GM18861 (cell line): ENCODE results near the gene FTCD.
"Not testable (repeated sequence)": the region's sequence is repeated elsewhere in the genome, so short reads cannot be mapped to it uniquely, and the experiment has no call there.

Source experiments
- ATAC-seq: cut with Tn5 transposase; IDR thresholded peaks from one replicate; pipeline ENCODE4 v1.9.1; 2021; ENCODE audit not compliant: unreplicated experiment

The FTCD gene

GRCh38 chr21:46171996-46172862 lies 16.9 kb upstream of the FTCD start:
- ATAC-seq: no peak

- no peak for ATAC-seq
These were observed 16.2 kb upstream of the FTCD start for GRCh38 chr21:46171585-46171984.

DNA sequence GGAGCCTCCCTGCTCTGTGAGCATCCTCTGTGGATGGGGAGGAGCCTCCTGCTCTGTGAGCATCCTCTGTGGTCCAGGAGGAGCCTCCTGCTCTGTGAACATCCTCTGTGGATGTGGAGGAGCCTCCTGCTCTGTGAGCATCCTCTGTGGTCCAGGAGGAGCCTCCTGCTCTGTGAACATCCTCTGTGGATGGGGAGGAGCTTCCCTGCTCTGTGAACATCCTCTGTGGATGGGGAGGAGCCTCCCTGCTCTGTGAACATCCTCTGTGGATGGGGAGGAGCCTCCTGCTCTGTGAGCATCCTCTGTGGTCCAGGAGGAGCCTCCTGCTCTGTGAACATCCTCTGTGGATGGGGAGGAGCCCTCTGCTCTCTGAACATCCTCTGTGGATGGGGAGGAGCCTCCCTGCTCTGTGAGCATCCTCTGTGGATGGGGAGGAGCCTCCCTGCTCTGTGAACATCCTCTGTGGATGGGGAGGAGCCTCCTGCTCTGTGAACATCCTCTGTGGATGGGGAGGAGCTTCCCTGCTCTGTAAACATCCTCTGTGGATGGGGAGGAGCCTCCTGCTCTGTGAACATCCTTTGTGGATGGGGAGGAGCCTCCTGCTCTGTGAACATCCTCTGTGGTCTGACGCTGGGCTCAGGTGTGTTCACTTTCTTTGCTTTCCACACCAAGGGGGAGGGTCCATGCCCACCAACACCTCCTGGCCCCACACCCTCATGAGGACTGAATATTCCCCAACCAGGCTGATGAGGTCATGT lies 15.2 kb upstream of the FTCD start:
- ATAC-seq: not testable (repeated sequence)

DNA sequence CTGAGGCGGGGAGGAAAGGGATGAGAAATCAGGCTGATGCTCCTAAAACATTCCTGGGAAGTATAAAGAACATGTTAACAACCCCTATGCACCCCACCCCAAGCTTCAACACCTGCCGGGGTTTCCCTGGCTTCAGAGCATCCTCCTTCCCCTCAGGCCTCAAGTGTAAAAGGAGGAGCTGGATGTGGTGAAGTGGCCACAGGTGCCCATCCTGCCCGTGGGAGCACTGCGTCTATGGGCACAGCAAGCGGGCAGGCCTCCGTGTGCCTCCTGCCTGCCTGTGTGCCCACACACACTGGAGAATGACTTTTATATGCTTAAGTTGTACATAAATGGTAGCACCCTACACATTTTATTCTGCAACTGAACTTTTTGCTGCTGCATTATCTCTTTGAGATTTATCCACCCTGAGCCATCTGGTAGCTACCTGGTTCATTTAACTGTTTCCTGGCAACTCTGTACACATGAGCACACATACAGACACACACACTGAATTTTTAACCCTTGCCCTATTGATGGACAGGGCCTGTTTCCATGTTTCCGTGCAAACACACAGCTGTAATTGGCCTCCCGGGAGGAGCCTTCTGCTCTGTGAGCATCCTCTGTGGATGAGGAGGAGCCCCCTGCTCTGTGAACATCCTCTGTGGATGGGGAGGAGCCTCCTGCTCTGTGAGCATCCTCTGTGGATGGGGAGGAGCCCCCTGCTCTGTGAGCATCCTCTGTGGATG lies 13.4 kb upstream of the FTCD start:
- ATAC-seq: no peak

GRCh38 chr21:46168238-46168637 lies 12.9 kb upstream of the FTCD start:
- ATAC-seq: no peak

GRCh38 chr21:46165098-46165497 lies 9.7 kb upstream of the FTCD start:
- ATAC-seq: no peak

- ATAC-seq: no peak
These were observed 8.0 kb upstream of the FTCD start for GRCh38 chr21:46163380-46163779.

DNA sequence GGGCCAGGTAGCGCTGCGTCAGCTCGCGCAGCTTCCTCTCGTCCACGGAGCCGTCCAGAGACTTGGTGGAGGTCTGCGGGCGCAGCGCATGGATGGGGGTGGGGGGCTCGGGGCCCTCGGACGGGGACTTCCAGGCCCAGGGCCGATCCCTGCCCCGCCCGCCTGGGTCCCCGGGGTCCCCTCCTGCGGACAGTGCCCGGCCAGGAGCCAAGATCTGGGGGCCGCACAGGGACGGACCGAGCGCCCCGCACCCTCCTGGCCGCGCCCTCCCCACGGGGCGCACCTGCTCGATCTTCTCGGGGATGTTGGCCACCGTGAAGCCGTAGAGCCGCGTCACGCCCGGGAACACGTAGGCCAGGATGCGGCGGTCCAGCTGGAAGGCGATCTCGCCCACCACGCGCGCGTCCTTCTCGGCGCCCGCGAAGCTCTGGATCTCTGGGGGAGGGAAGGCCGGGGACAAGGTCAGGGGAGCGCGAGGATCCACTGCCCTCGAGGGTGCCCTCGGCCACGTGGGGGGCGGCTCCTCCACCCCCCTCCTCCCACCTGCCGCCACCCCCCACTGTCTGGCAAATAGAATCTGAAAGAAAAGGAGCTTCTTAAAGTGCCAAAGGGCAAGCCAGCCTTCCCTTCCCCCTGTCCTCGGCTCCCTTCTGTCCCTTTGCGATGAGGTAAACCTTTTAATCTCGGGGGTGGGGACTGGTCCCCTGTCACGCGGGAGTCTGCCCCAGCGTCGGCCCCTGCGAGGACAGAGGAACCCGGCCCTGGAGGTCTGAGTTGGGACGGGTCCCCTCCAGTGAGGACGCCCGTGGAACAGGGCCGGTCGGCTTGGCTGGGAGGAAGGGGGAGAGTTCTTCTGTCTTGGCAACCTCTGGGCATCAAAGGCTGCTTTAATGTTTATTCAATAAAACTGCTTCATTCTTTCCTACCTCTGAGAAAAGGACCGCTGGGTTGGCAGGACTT lies 6.5 kb upstream of the FTCD start:
- ATAC-seq: no peak

DNA sequence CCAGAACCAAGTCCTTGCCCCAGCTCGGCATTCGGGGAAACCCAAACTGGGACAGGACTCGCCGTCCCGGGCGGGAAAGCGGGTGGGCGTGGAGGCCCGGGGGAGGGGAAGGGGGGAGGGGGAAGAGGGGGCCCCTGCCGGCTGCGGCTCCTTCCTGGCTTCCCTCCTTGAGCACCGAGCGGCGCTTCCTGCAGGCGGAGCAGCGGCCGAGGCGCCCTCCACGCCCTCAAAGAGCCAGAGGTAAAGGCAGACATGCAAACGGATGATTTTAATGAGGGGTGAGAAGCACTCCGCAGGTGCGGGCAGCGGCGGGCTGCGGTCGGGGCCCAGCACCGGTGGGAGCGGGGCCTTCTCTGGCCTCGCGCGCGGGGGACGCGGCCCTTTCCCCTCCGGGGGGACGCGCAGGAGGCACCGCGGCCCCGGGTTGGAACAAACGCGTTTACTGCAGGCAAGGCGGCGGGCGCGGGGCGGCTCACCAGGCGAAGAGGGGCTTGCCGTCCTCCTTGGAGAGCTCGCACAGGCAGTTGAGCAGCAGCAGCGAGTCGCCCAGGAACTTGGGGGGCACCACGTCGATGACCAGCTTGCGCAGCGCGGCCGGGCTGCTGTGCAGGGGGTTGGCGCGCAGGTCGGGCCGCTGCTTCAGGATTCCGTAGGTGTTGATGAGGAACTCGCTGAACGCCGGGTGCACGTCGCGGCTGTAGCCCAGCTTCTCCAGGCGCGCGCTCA lies 5.7 kb upstream of the FTCD start:
- ATAC-seq: no peak

- no peak for ATAC-seq
These were observed 5.2 kb upstream of the FTCD start for GRCh38 chr21:46160657-46160906.

DNA sequence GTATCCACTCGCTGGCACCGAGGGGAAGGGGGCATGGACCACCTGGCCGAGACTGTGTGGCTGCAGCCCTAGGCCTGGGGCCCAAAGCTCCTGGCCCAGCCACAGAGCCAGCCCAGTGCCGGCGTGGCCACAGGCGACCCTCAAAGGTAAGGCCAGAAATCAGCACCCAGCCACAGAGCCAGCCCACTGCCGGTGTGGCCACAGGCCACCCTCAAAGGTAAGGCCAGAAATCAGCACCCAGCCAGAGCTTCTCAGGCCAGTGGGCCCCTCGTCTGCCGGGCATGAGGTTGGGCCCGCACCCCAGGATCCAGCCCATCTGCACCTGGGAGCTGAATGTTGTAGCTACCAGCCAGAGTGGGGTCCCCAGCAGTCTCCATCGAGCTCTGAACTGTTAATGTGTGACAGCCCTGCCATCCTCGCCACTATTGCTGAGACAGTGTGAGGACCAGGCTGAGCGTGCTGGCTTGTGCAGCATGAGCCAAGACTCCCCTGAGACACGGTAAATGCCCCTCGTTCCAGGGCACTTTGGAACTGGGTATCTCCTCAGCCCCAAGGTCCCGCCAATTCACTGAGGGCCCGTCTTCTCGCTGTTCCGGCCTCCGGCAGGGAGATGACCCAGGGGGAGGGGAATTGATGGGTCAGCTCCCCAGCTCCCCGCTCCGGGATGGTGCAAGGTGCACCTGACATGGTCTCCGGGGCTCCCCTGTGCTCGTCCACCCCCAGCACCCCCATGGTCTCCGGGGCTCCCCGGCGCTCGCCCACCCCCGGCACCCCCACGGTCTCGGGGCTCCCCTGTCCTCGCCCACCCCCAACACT lies 4.7 kb upstream of the FTCD start:
- ATAC-seq: no peak

- ATAC-seq: no peak
These were observed 4.0 kb upstream of the FTCD start for GRCh38 chr21:46159390-46159789.

DNA sequence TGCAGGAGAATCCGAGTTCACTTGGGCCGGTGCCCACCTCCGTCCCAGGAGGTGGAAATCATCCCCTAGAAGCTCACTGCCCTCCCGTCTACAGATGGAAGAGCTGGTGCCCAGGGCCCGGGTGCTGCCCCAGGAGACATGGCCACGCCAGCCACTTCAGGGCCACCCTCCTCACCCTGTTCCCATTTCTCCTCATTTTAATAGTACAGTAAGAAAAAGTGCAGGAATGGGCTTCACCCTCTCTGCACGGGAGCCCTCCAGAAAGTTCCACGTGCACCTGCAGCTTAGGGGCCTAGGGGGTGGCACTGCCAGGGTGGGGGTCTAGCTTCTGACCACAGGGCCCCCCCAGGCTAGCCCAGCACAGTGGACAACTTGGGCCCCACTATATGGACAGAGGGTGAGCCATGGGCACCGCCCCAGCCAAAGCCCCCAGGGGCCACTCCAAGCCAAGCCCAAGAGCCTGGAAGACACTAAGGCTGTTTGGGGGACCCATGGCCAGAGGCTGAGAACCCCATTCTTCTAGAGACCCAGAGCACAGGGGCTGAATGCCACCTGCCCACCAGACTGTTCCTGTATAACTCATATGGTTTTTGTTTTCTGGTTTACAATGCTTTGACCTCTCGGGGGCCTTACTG lies 3.4 kb upstream of the FTCD start:
- ATAC-seq: no peak

DNA sequence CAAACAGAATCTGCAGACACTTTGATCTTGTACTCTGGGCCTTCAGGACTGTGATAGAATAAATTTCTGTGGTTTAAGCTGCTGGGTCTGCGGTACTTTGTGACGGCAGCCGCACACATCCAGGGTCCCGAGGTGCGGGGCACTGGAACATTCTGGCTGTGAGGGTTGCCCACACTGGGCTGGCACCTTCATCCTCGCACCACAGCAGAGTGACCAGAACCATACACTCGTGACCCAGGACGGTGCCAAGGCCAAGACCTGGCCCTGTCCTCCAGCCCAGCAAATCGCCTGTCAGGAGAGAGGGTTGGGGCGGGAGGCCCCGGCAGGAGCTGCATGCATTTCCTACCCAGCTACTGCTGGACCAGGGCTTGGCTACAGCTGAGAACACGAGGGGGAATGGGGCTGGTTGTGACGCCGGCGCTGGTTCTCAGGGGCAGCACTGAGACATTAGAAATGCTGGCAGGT lies 2.6 kb upstream of the FTCD start:
- no peak for ATAC-seq

DNA sequence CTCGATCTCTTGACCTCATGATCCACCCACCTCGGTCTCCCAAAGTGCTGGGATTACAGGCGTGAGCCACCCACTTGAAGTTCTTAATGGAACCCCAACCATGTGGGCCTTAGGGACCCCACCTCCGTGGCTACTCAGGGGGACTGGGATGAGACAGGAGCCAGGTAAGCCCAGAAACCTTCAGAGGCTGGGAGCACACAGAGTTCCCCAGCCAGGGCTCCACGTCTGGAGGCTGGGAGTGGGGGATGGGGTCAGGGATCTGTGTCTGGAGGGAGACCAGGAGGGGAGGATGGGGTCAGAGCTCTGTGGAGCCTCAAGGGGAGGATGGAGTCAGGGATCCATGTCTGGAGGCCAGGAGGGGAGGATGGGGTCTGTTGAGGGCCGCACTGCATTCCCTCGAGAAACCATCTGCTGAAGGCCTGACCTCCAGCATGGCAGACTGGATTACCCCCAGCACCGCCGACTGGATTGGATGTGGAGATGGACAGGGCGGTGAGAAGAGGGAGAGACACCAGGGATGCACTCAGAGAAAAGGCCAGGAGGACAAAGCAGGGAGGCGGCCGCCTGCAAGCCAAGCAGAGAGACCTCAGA lies 2.1 kb upstream of the FTCD start:
- ATAC-seq: no peak

GRCh38 chr21:46156678-46157077 lies 1.3 kb upstream of the FTCD start:
- no peak for ATAC-seq

- no peak for ATAC-seq
These were observed 933 bp upstream of the FTCD start for GRCh38 chr21:46156378-46156645.

DNA sequence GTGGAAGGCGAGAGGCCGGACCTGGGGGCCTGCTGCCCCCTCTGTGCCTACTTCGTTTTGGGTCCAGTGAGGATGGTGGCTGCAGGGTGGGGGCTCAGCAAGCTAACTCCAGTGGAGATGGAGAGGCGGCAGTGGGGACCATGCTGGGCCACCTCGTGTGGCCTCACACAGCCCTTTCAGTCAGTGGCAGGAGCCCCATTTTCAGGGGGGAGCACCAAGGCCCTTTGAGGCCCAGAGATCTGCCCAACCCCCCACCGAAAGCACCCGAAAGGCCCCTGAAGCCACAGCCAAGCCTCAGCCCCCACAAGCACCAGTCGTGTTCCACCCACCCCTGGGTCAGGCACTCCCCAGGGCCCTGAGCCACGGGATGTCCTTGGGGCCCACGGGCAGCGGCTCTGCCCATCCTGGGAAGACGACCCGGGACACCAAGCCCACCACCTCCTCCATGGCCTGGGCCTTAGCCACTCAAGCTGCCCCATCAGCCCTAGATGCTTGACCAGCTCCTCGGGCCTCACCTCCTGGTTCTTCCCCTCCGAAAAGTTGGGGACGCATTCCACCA lies 345 bp downstream of the FTCD start:
- no peak for ATAC-seq
